ENCODE data around the gene DDRGK1. TPM values are rescaled to one million over a fixed set of nuclear protein-coding genes. Genes with fewer than 3 reads are reported as not detected.
"Not testable (repeated sequence)": the region's sequence is repeated elsewhere in the genome, so short reads cannot be mapped to it uniquely, and the experiment has no call there.

Gene DDRGK1
- total and polyA plus RNA-seq, 8 donors: 42.0 to 52.8 (median 48.1) TPM

DNA sequence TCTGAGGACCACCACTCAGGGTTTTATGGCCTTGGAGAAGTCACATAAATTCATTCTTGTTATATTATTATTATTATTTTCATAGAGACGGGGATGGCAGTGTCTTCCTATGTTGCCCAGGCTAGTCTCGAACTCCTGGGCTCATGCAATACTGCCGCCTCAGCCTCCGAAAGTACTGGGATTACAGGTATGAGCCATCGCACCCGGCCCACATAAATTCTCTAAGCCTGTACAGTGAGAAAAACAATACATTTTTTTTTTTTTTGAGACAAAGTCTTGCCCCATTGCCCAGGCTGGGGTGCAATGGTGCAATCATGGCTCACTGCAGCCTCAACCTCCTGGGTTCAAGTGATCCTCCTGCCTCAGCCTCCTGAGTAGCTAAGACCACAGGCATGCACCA, 44.1 kb downstream of the DDRGK1 start:
- Histone ChIP-seq H3K27me3 (no peaks in the 10 kb centered on the region), H3K9me3 (no peaks in the 10 kb centered on the region), H3K4me3 (peak overlapping the region in 2 of 4 donors; percentile 79 to 98), H3K27ac (no peak overlapping the region), H3K4me1 (peaks cover 14 to 24% (median 17%) of the 10 kb centered on the region in 3 donors), H3K36me3 (no peaks in the 10 kb centered on the region)
- intact Hi-C loops (cut with DNase I): no loop called here
- 90 to 91% methylated on average over 6 of the region's 6 CpGs for WGBS, 2 donors
- no peak for FAIRE-seq
- ATAC-seq: no peak
- DNase-seq: no peak
- TF ChIP-seq, protein P1, sequence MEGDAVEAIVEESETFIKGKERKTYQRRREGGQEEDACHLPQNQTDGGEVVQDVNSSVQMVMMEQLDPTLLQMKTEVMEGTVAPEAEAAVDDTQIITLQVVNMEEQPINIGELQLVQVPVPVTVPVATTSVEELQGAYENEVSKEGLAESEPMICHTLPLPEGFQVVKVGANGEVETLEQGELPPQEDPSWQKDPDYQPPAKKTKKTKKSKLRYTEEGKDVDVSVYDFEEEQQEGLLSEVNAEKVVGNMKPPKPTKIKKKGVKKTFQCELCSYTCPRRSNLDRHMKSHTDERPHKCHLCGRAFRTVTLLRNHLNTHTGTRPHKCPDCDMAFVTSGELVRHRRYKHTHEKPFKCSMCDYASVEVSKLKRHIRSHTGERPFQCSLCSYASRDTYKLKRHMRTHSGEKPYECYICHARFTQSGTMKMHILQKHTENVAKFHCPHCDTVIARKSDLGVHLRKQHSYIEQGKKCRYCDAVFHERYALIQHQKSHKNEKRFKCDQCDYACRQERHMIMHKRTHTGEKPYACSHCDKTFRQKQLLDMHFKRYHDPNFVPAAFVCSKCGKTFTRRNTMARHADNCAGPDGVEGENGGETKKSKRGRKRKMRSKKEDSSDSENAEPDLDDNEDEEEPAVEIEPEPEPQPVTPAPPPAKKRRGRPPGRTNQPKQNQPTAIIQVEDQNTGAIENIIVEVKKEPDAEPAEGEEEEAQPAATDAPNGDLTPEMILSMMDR (IDR thresholded peaks at IDR 0.05): no peak

DNA sequence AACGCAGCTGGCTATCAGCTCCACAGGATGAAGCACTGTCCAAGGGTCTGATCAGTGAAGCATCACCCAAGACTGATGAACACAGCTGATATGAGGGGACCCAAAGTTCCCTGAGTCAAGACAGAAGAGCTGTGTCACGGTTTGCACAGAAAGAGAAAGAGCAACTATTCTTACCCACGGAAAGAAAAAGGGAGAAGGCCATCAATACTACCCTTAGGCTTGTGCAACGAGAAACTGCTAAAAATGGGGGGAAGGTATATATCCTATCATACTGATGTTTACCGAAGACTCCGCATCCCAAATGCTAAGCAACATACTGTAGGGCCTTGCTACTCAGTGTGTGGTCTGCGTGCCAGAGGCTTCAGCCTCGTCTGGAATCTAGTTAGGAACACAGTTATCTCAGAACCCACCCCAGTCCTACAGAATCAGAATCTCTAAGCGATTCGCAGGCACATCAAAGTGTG, 45.5 kb downstream of the DDRGK1 start:
- H3K4me3 ChIP-seq: peak overlapping the region; percentile 70 to 98 (median 88)
- intact Hi-C loops (cut with DNase I): no loop called here
- TF ChIP-seq, protein P1 (IDR thresholded peaks at IDR 0.05): no peak
- no peaks in the 10 kb centered on the region for H3K27me3 ChIP-seq
- peaks cover 14 to 24% (median 17%) of the 10 kb centered on the region in 3 donors for H3K4me1 ChIP-seq
- peak overlapping the region in 3 of 4 donors; percentile 63 to 77 (median 70) for H3K27ac ChIP-seq
- no peaks in the 10 kb centered on the region for H3K9me3 ChIP-seq
- WGBS, 2 donors: 1% methylated on average over 10 of the region's 10 CpGs
- peak in 2 of 4 donors; percentile 0 to 2 for ATAC-seq
- no peak for FAIRE-seq
- no peak for DNase-seq
- H3K36me3 ChIP-seq: no peaks in the 10 kb centered on the region

DNA sequence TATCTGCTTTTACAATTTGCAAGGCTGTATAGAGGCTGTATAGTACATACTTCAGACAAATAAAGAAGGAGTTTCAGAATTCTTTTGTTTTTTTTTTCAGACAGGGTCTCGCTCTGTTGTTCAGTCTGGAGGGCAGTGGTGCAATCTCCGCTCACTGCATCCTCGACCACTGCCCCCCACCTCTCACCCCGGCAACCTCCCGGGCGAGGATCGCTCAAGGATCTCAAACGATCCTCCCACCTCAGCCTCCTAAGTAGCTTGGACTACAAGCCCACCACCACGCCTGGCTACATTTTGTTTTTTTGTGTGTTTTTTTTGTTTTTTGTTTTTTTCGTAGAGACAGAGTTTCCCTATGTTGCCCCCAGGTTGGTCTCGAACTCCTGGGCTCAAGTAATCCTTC, 46.7 kb downstream of the DDRGK1 start:
- TF ChIP-seq, protein P1 (IDR thresholded peaks at IDR 0.05): no peak
- 64 to 74% methylated on average over 11 of the region's 11 CpGs for WGBS, 2 donors
- ATAC-seq (no peak), DNase-seq (no peak), FAIRE-seq (no peak)
- Histone ChIP-seq H3K4me1 (peaks cover 14 to 24% (median 17%) of the 10 kb centered on the region in 3 donors), H3K27me3 (no peaks in the 10 kb centered on the region), H3K4me3 (peak overlapping the region in 1 of 4 donors; percentile 98), H3K36me3 (no peaks in the 10 kb centered on the region), H3K27ac (no peak overlapping the region), H3K9me3 (no peaks in the 10 kb centered on the region)
- intact Hi-C loops (cut with DNase I): no loop called here

DNA sequence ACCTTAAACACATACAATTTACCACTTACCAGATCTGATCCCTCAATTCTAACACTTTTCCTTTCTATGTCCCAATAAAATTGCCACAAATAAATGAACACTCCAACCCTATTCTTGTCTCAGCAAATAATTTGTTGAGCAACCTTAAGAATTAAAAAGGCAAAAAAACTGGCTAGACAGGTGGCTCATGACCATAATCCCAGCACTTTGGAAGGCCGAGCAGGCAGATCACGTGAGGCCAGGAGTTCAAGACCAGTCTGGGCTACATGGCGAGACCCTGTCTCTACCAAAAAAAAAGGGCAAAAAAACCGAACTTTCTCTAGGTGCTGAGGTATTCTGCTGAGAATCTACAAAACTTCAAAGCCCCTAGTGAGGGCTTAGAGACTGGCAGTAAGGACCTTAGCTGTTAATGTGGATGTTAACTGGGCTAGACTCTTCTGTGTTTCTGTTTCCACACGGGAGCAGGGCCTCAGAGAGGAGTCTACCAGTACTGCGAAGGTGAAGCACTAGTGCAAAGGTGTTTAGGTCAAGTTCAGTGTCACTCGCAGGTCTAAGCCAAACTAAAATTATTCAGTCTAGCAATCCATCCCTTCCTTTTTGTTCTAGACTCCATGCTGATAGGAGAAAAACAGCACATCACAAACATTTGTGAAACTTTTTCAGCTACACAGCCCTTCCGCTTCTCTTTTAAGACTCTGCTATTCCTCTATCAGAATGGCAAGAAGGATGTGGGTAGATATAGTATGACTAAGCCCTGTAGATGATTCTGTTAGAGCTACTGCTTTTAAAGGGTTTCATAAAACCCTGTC, 47.5 kb downstream of the DDRGK1 start:
- H3K4me3 ChIP-seq: no peak overlapping the region
- no peaks in the 10 kb centered on the region for H3K27me3 ChIP-seq
- H3K9me3 ChIP-seq: no peaks in the 10 kb centered on the region
- no peak for ATAC-seq
- FAIRE-seq: no peak
- TF ChIP-seq, protein P1 (IDR thresholded peaks at IDR 0.05): no peak
- H3K36me3 ChIP-seq: no peaks in the 10 kb centered on the region
- intact Hi-C loops (cut with DNase I): no loop called here
- peaks cover 14 to 19% (median 17%) of the 10 kb centered on the region in 3 donors for H3K4me1 ChIP-seq
- 45 to 47% methylated on average over 8 of the region's 8 CpGs for WGBS, 2 donors
- no peak overlapping the region for H3K27ac ChIP-seq
- DNase-seq: no peak

DNA sequence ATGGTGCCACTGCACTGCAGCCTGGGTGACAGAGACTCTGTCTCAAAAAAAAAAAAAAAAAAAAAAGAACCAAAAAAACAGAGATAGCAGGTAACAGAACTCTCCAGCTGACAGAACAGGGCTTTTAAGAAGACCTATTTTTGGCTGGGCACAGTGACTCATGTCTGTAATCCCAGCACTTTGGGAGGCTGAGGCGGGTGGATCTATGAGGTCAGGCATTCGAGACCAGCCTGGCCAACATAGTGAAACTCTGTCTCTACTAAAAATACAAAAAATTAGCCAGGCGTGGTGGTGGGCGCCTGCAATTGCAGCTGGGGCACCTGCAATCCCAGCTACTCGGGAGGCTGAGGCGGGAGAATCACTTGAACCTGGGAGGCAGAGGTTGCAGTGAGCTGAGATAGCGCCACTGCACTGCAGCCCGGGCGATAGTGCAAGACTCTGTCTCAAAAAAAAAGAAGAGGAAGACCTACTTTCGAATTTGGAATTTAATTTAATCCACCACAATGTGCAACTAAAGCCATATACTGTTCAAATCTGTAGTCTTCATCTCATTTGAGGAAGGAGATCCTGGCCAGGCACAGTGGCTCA, 52.3 kb downstream of the DDRGK1 start:
- H3K27me3 ChIP-seq; DNase-seq; intact Hi-C loops (cut with DNase I); H3K27ac ChIP-seq; FAIRE-seq; H3K4me1 ChIP-seq; ATAC-seq; H3K9me3 ChIP-seq; H3K4me3 ChIP-seq: not testable (repeated sequence)
- WGBS, 2 donors: 91 to 92% methylated on average over 10 of the region's 10 CpGs
- H3K36me3 ChIP-seq: peaks cover 0 to 23% (median 8%) of the 10 kb centered on the region in 3 donors
